ENCODE data around the gene GLRX. TPM values are rescaled to one million over a fixed set of nuclear protein-coding genes. Genes with fewer than 3 reads are reported as not detected.
A peak's percentile ranks its signal among the peaks of the same experiment; 100 is the strongest.

Gene GLRX
- total and polyA plus RNA-seq, 2 of the 13 experiments (the other 11 are each of a cell fraction or from before 2014, with no cell fraction given): 63.8 to 499 TPM

GRCh38 chr5:95863383-95863757, 40.8 kb upstream of the GLRX start (continued):
- no peak for TF ChIP-seq KIAA2018 (CRISPR knock-in tag; IDR thresholded peaks at IDR 0.05; ENCODE audit: borderline replicate concordance)
- TF ChIP-seq SPEN (CRISPR knock-in tag; IDR thresholded peaks at IDR 0.05; ENCODE audit: low read depth): no peak
- peak; percentile 16; the same call in 1 of the 2 replicates for TF ChIP-seq NR2C2 (CRISPR knock-in tag; IDR thresholded peaks at IDR 0.05; ENCODE audit: borderline replicate concordance)
- peak in 1 of 2 experiments; percentile 73; a peak in 2 of 4 replicates for TF ChIP-seq EP300 (IDR thresholded peaks at IDR 0.05; ENCODE audit: low read depth in 2 of 2, low read length in 2 of 2)
- TF ChIP-seq EP300 (CRISPR knock-in tag; IDR thresholded peaks at IDR 0.05; ENCODE audit: borderline replicate concordance): 0 out of 2 replicates have a peak, but pooled peaks have one; percentile 26
- no peak for TF ChIP-seq NFKB2 (CRISPR knock-in tag; IDR thresholded peaks at IDR 0.05; ENCODE audit: borderline replicate concordance)
- TF ChIP-seq GFI1 (CRISPR knock-in tag; IDR thresholded peaks at IDR 0.05; ENCODE audit: borderline replicate concordance): peak; percentile 95
- TF ChIP-seq FOSL2 (CRISPR knock-in tag; IDR thresholded peaks at IDR 0.05): peak; percentile 50
- no peak for TF ChIP-seq ZNF879 (CRISPR knock-in tag; IDR thresholded peaks at IDR 0.05)
- TF ChIP-seq LCORL (IDR thresholded peaks at IDR 0.05): no peak
- TF ChIP-seq LCORL (CRISPR knock-in tag; IDR thresholded peaks at IDR 0.05): 0 out of 2 replicates have a peak, but pooled peaks have one; percentile 12
- 0 out of 2 replicates have a peak, but pooled peaks have one; percentile 16 for TF ChIP-seq NR2F6 (IDR thresholded peaks at IDR 0.05)
- peak; percentile 42; the same call in 1 of the 2 replicates for TF ChIP-seq NR2F6 (CRISPR knock-in tag; IDR thresholded peaks at IDR 0.05)
- TF ChIP-seq ZNF792 (CRISPR knock-in tag; IDR thresholded peaks at IDR 0.05): no peak
- peak; percentile 64; the same call in 1 of the 2 replicates for TF ChIP-seq SIX1 (CRISPR knock-in tag; IDR thresholded peaks at IDR 0.05; ENCODE audit: borderline replicate concordance)
- TF ChIP-seq HNRNPL (IDR thresholded peaks at IDR 0.05; ENCODE audit: low read depth, low read length): no peak
- TF ChIP-seq SNAPC4 (CRISPR knock-in tag; IDR thresholded peaks at IDR 0.05): no peak

Measured in HepG2 (cell line).